Fibroblast of lung (primary cell): Measurements from ENCODE around the gene TNFRSF11A. TPM values are rescaled to one million over a fixed set of nuclear protein-coding genes. Genes with fewer than 3 reads are reported as not detected.
A peak's percentile ranks its signal among the peaks of the same experiment; 100 is the strongest.

Source experiments
- DNase-seq, 2 donors: peaks; one replicate each; pipeline versions ENCODE4 v3.0.0 to v3.0.0-alpha.2; 2010; ENCODE audit warnings: low read depth in 2 of 2
- H2AFZ ChIP-seq: 2 replicates; pipeline ENCODE4 v1.5.1; 2012; ENCODE audit warnings: low read length, control low read depth, inconsistent platforms
- H3K27ac ChIP-seq: 2 replicates; pipeline ENCODE4 v1.5.1; 2011; ENCODE audit warnings: low read length, control low read depth; ENCODE audit not compliant: insufficient read depth
- H3K27me3 ChIP-seq: 2 replicates; pipeline ENCODE4 v1.5.1; 2011; ENCODE audit warnings: mild to moderate bottlenecking, low read length; ENCODE audit not compliant: control insufficient read depth, insufficient read depth
- H3K36me3 ChIP-seq: 2 replicates; pipeline ENCODE4 v1.5.1; 2011; ENCODE audit warnings: low read length; ENCODE audit not compliant: control insufficient read depth, insufficient read depth
- H3K4me1 ChIP-seq: 2 replicates; pipeline ENCODE4 v1.5.1; 2011; ENCODE audit warnings: low read length; ENCODE audit not compliant: control insufficient read depth, insufficient read depth; ENCODE audit errors: extremely low read depth
- H3K4me2 ChIP-seq: 2 replicates; pipeline ENCODE4 v1.5.1; 2011; ENCODE audit warnings: low read length, control low read depth; ENCODE audit not compliant: insufficient read depth; ENCODE audit errors: extremely low read depth
- H3K4me3 ChIP-seq, 4 experiments: fragments of 200-600 bp in 1 of 4; sonication (generic) in 1 of 4; replicated peaks in 1 of 4; 2 replicates each; pipeline ENCODE4 v1.5.1; 2011 to 2016; ENCODE audit warnings: low read length in 4 of 4, low read depth in 3 of 4, mild to moderate bottlenecking in 3 of 4, control low read depth in 2 of 4, inconsistent platforms in 1 of 4, mixed read lengths in 1 of 4; ENCODE audit not compliant: insufficient read depth in 1 of 4; ENCODE audit errors: control extremely low read depth in 1 of 4
- H3K79me2 ChIP-seq: 2 replicates; pipeline ENCODE4 v1.5.1; 2012; ENCODE audit warnings: mild to moderate bottlenecking, low read length, inconsistent platforms; ENCODE audit not compliant: control insufficient read depth, insufficient read depth
- H3K9ac ChIP-seq: 2 replicates; pipeline ENCODE4 v1.5.1; 2011; ENCODE audit warnings: mild to moderate bottlenecking, low read length, control low read depth; ENCODE audit not compliant: insufficient read depth
- H3K9me3 ChIP-seq: 2 replicates; pipeline ENCODE4 v1.5.1; 2012; ENCODE audit warnings: low read depth, low read length; ENCODE audit not compliant: control insufficient read depth, insufficient read depth
- H4K20me1 ChIP-seq: 2 replicates; pipeline ENCODE4 v1.5.1; 2011; ENCODE audit warnings: low read length; ENCODE audit not compliant: control insufficient read depth, insufficient read depth; ENCODE audit errors: extremely low read depth
- EZH2 ChIP-seq: IDR thresholded peaks from 2 replicates; pipeline ENCODE4 v1.5.1; 2012; ENCODE audit warnings: low read length, control low read depth, mild to moderate bottlenecking; ENCODE audit errors: missing control alignments
- polyA plus RNA-seq, 2 donors: library from polyadenylated mRNA; depleted of rRNA in 1 of 2; stranded (reverse) in 1 of 2; unstranded in 1 of 2; fragments of >200 nt; gene quantifications; 2 replicates each; pipeline ENCODE4 v1.2.1, GENCODE V29; 2011 to 2012; ENCODE audit warnings: missing spikeins in 1 of 2
- total RNA-seq: library from RNA; depleted of rRNA; stranded (reverse); fragments of >200 nt; gene quantifications from 2 replicates; pipeline ENCODE4 v1.2.1, GENCODE V29; 2014
- TF ChIP-seq, protein P1 (sequence below), 2 donors: IDR thresholded peaks in 1 of 2; conservative IDR thresholded peaks in 1 of 2; 1 replicate in 1 of 2; 2 replicates in 1 of 2; pipeline ENCODE4 v1.5.1; 2011 to 2012; ENCODE audit warnings: low read length in 2 of 2, control low read depth in 1 of 2, inconsistent platforms in 1 of 2, low read depth in 1 of 2, mild to moderate bottlenecking in 1 of 2

Gene TNFRSF11A
- total and polyA plus RNA-seq, 2 donors (not counting 1 experiment from before 2014, with no cell fraction given), result 0.11 to 0.66 TPM

DNA sequence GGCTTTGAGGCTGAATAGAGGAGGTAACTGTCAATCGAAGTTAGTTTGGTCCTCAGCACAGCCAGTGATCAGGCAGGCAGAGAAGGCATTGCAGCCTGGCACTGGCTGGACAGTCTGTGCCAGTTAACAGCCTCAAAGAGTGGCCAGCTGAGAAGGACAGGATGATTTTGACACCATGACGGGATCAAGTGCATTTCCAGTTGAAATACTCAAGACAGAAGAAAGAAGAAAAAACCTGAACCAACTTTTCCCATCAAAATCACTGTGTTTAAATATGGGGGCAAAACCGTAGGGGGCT, 101.0 kb downstream of the TNFRSF11A start:
- H3K36me3 ChIP-seq, result no peaks in the 10 kb centered on the region
- no peak for DNase-seq
- H3K79me2 ChIP-seq, result no peaks in the 10 kb centered on the region
- H4K20me1 ChIP-seq, result no peaks in the 10 kb centered on the region
- H3K4me3 ChIP-seq, result no peak overlapping the region
- no peak overlapping the region for H3K4me2 ChIP-seq
- no peaks in the 10 kb centered on the region for H3K9me3 ChIP-seq
- no peak overlapping the region for H2AFZ ChIP-seq
- no peak overlapping the region for H3K9ac ChIP-seq
- peaks cover 4% of the 10 kb centered on the region for H3K4me1 ChIP-seq
- no peaks in the 10 kb centered on the region for H3K27me3 ChIP-seq
- no peak overlapping the region for H3K27ac ChIP-seq
- no peak for TF ChIP-seq EZH2
- TF ChIP-seq, protein P1, sequence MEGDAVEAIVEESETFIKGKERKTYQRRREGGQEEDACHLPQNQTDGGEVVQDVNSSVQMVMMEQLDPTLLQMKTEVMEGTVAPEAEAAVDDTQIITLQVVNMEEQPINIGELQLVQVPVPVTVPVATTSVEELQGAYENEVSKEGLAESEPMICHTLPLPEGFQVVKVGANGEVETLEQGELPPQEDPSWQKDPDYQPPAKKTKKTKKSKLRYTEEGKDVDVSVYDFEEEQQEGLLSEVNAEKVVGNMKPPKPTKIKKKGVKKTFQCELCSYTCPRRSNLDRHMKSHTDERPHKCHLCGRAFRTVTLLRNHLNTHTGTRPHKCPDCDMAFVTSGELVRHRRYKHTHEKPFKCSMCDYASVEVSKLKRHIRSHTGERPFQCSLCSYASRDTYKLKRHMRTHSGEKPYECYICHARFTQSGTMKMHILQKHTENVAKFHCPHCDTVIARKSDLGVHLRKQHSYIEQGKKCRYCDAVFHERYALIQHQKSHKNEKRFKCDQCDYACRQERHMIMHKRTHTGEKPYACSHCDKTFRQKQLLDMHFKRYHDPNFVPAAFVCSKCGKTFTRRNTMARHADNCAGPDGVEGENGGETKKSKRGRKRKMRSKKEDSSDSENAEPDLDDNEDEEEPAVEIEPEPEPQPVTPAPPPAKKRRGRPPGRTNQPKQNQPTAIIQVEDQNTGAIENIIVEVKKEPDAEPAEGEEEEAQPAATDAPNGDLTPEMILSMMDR (conservative IDR thresholded peaks at IDR 0.05 in 1 of 2, IDR thresholded peaks at IDR 0.05 in 1 of 2; ENCODE audit: low read depth in 1 of 2, low read length in 2 of 2), result no peak

DNA sequence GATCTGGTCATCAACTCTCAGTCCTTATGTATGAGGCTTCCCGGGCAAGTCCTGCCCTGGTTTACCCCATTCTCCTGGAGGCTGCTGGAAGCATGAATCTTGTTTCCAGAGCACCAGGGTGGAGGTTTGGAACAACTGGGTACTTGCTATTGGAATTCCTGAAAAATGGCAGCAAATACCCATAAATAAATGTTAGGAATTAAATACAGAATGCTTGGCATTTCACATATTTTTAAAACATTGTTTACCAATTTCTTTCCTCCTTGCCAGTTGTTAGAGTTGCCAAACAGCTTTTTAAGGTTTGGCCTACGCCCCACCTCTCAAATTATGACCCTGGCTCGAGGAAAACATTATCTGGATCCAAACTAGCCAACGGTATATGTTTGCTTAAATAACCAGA, 107.1 kb downstream of the TNFRSF11A start:
- H3K27ac ChIP-seq, result no peak overlapping the region
- TF ChIP-seq, protein P1 (conservative IDR thresholded peaks at IDR 0.05 in 1 of 2, IDR thresholded peaks at IDR 0.05 in 1 of 2; ENCODE audit: low read depth in 1 of 2, low read length in 2 of 2), result no peak
- no peak for TF ChIP-seq EZH2
- no peak overlapping the region for H3K4me3 ChIP-seq
- H3K4me2 ChIP-seq, result no peak overlapping the region
- H3K27me3 ChIP-seq, result no peaks in the 10 kb centered on the region
- no peaks in the 10 kb centered on the region for H3K79me2 ChIP-seq
- H3K9ac ChIP-seq, result no peak overlapping the region
- no peaks in the 10 kb centered on the region for H3K9me3 ChIP-seq
- no peak for DNase-seq
- H4K20me1 ChIP-seq, result no peaks in the 10 kb centered on the region
- no peaks in the 10 kb centered on the region for H3K36me3 ChIP-seq
- peaks cover 2% of the 10 kb centered on the region for H3K4me1 ChIP-seq
- H2AFZ ChIP-seq, result no peak overlapping the region

DNA sequence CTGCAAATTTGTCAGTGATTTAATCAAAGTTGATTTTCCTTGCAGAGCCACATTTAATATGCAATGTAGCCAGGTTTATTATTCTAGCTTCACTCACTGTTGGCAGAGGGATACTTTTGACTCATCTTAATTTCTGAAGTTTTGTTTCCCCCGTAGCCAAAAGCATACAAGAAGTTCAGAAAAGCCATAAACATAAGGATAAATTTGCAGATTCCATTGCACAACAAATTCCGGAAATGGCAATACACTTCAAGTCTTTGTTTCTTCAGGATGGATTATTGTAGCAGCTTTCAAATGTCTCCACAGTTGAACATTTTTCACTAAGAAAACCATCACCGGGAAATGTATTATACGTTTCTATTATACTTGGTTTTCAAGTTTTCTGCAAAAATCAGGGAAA, 109.7 kb downstream of the TNFRSF11A start:
- H3K36me3 ChIP-seq, result no peaks in the 10 kb centered on the region
- peaks cover 11% of the 10 kb centered on the region for H3K4me1 ChIP-seq
- no peaks in the 10 kb centered on the region for H3K9me3 ChIP-seq
- no peak overlapping the region for H3K4me2 ChIP-seq
- TF ChIP-seq, protein P1 (conservative IDR thresholded peaks at IDR 0.05 in 1 of 2, IDR thresholded peaks at IDR 0.05 in 1 of 2; ENCODE audit: low read depth in 1 of 2, low read length in 2 of 2), result no peak
- no peak for TF ChIP-seq EZH2
- DNase-seq, result peak in 1 of 2 donors; percentile 26
- H3K27ac ChIP-seq, result no peak overlapping the region
- no peaks in the 10 kb centered on the region for H3K27me3 ChIP-seq
- H4K20me1 ChIP-seq, result no peaks in the 10 kb centered on the region
- no peaks in the 10 kb centered on the region for H3K79me2 ChIP-seq
- H3K4me3 ChIP-seq, result no peak overlapping the region
- no peak overlapping the region for H2AFZ ChIP-seq
- H3K9ac ChIP-seq, result no peak overlapping the region
